Right lobe of liver (tissue), 6 donors: ENCODE results near the gene STIL. TPM values are rescaled to one million over a fixed set of nuclear protein-coding genes. Genes with fewer than 3 reads are reported as not detected.
"Not testable (repeated sequence)": the region's sequence is repeated elsewhere in the genome, so short reads cannot be mapped to it uniquely, and the experiment has no call there.

Experiments used
- ATAC-seq, 4 donors: fragments of 200-7000 bp; cut with Tn5 transposase; one replicate each; pipeline ENCODE4 v1.9.1; 2020; ENCODE audit warnings: mild to moderate bottlenecking in 4 of 4, moderate library complexity in 4 of 4
- DNase-seq, 3 donors: peaks; one replicate each; pipeline ENCODE4 v3.0.0-alpha.2; 2020
- H3K27ac ChIP-seq, 3 donors: fragments of 200-600 bp; one replicate each; pipeline ENCODE4 v1.8.0; 2022
- H3K27me3 ChIP-seq, 2 donors: fragments of 200-600 bp; one replicate each; pipeline ENCODE4 v1.8.0; 2022
- H3K36me3 ChIP-seq, 4 donors: fragments of 200-600 bp; sonication (generic) in 1 of 4; one replicate each; pipeline versions ENCODE4 v1.5.1 to v1.8.0; 2017 to 2022; ENCODE audit warnings: control low read depth in 1 of 4
- H3K4me1 ChIP-seq, 4 donors: fragments of 200-600 bp; sonication (generic) in 1 of 4; one replicate each; pipeline versions ENCODE4 v1.5.1 to v1.8.0; 2017 to 2022; ENCODE audit warnings: control low read depth in 1 of 4
- H3K4me3 ChIP-seq, 3 donors: fragments of 200-600 bp; one replicate each; pipeline ENCODE4 v1.8.0; 2022
- H3K9me3 ChIP-seq, 4 donors: fragments of 200-600 bp; sonication (generic) in 1 of 4; one replicate each; pipeline versions ENCODE4 v1.5.1 to v1.8.0; 2017 to 2022; ENCODE audit warnings: control low read depth in 1 of 4
- POLR2A ChIP-seq: fragments of 450-650 bp; IDR thresholded peaks from one replicate; pipeline ENCODE4 v1.6.1; 2017; ENCODE audit warnings: antibody characterized with exemption, mild to moderate bottlenecking
- WGBS: methylation state at CpG from one replicate; pipeline ENCODE4 v1.1.6; 2018; ENCODE audit warnings: low coverage, low lambda C conversion rate; ENCODE audit not compliant: insufficient coverage; ENCODE audit errors: missing lambda C conversion rate; 5-methylcytosine and 5-hydroxymethylcytosine counted together
- intact Hi-C, 2 donors: fragments of 100-400 bp; cut with DNase I; formaldehyde crosslinking; loops; one replicate each; pipeline versions ENCODE4 v1.11.2 to v1.14.1; 2022
- total RNA-seq, 6 experiments: library from RNA; depleted of rRNA in 2 of 6; stranded (reverse); fragments of >200 nt in 2 of 6; fragmentation: NEBNext Ultra II Directional in 3 of 6; extraction: Animal tissue kit (Norgen Biotek cat#: 25700) in 3 of 6; gene quantifications; one replicate each; pipeline versions ENCODE4 v1.1.0 to v1.2.4, GENCODE V29; 2016 to 2023
- TF ChIP-seq, protein P1 (sequence below), 4 donors: fragments of 200-600 bp in 3 of 4; fragments of 450-650 bp in 1 of 4; IDR thresholded peaks; one replicate each; pipeline versions ENCODE4 v1.5.1 to v1.8.0; 2016 to 2022; ENCODE audit warnings: antibody characterized with exemption in 4 of 4, mild to moderate bottlenecking in 2 of 4
- donor health status: DM: no; HTN: yes; CAD: no.
- donor health status: DM: no; HTN: no; CAD: no.
- donor health status: DM: no; HTN: no; CAD: no.
- donor health status: DM: no; HTN: yes; CAD: no.
- donor health status: DM: no; HTN: yes; CAD: no.

Gene STIL
- total RNA-seq, 6 experiments from 2014 or later = 0.61 to 2.5 (median 0.87) TPM

DNA sequence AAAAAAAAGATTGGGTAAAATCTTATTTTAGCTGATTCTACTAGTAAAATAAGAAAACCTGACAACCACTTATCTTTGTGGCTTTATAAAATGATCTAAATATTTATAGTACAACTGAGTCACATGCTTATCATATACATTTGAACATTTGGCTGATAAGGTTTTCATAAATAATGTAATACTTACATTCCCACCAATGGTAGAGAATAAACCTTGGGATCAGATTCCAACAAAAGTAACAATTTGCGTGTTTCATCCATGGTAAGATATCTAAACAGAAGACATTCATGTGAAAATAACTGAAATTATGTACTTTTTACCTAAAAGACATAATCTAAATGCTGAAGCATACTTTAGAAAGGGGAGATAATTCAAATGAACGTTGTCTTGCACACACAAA is 18.4 kb downstream of the STIL start:
- intact Hi-C loops = no loop called here
- no peak for DNase-seq
- TF ChIP-seq, protein P1, sequence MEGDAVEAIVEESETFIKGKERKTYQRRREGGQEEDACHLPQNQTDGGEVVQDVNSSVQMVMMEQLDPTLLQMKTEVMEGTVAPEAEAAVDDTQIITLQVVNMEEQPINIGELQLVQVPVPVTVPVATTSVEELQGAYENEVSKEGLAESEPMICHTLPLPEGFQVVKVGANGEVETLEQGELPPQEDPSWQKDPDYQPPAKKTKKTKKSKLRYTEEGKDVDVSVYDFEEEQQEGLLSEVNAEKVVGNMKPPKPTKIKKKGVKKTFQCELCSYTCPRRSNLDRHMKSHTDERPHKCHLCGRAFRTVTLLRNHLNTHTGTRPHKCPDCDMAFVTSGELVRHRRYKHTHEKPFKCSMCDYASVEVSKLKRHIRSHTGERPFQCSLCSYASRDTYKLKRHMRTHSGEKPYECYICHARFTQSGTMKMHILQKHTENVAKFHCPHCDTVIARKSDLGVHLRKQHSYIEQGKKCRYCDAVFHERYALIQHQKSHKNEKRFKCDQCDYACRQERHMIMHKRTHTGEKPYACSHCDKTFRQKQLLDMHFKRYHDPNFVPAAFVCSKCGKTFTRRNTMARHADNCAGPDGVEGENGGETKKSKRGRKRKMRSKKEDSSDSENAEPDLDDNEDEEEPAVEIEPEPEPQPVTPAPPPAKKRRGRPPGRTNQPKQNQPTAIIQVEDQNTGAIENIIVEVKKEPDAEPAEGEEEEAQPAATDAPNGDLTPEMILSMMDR (IDR thresholded peaks at IDR 0.05) = no peak
- TF ChIP-seq POLR2A = no peak
- no peak for ATAC-seq
- Histone ChIP-seq H3K27me3 (no peaks in the 10 kb centered on the region), H3K27ac (no peak overlapping the region), H3K9me3 (no peaks in the 10 kb centered on the region), H3K4me3 (no peak overlapping the region), H3K36me3 (no peaks in the 10 kb centered on the region), H3K4me1 (no peaks in the 10 kb centered on the region)
- 89% methylated on average over 2 of the region's 2 CpGs for WGBS

DNA sequence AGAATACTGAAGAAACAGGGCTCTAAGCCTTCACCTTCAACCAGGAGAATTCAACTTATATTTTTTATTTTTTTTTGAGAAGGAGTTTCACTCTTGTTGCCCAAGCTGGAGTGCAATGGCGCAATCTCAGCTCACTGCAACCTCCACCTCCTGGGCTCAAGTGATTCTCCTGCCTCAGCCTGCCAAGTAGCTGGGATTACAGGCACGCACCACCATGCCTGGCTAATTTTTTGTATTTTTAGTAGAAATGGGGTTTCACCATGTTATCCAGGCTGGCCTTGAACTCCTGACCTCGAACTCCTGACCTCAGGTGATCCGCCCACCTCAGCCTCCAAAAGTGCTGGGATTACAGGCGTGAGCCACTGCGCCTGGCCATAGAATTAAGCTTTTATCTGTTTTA is 19.1 kb downstream of the STIL start:
- H3K27me3 ChIP-seq, DNase-seq, ATAC-seq, H3K4me1 ChIP-seq, H3K4me3 ChIP-seq, H3K27ac ChIP-seq, intact Hi-C loops, H3K36me3 ChIP-seq, H3K9me3 ChIP-seq: not testable (repeated sequence)
- WGBS = 88% methylated on average over 4 of the region's 6 CpGs

DNA sequence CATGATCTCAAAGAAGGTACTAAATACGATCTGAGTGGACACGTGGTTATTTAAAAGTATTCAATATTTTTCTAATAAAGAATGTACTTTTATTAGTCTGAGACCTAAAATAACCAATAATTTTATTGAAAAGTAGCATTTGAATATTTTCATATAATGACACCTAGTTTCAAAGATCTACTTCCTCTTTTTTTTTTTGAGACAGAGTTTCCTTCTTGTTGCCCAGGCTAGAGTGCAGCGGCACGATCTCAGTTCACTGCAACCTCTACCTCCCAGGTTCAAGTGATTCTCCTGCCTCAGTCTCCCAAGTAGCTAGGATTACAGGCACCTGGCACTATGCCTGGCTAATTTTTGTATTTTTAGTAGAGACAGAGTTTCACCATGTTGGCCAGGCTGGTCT is 25.8 kb downstream of the STIL start:
- H3K36me3 ChIP-seq, H3K27ac ChIP-seq, ATAC-seq, H3K4me1 ChIP-seq, intact Hi-C loops, H3K4me3 ChIP-seq, DNase-seq, H3K27me3 ChIP-seq, H3K9me3 ChIP-seq: not testable (repeated sequence)
- WGBS = 70% methylated on average over 4 of the region's 4 CpGs

DNA sequence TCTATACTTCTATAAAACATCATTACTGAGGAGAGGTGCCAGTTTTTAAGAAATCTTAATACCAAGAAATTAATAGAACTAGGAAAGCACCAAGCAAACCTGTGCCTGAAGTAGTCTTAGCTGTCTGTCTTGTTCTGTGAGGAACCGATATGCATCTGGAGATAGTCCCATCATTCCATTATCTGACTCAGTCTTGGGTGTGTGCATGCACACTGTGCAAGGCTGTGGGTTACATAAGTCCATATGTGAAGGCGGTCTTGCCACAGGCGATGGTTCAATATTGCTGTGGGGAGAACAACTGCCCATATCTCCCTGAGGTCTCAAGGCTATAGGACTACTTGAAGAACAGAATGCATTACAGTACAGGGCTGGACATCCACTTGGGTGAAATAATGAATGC is 33.8 kb downstream of the STIL start:
- TF ChIP-seq POLR2A = no peak
- no peaks in the 10 kb centered on the region for H3K36me3 ChIP-seq
- intact Hi-C loops = no loop called here
- no peak for ATAC-seq
- H3K9me3 ChIP-seq = no peaks in the 10 kb centered on the region
- H3K4me3 ChIP-seq = no peak overlapping the region
- DNase-seq = no peak
- WGBS = 100% methylated on average over 1 of the region's 3 CpGs
- H3K27ac ChIP-seq = no peak overlapping the region
- no peaks in the 10 kb centered on the region for H3K27me3 ChIP-seq
- no peaks in the 10 kb centered on the region for H3K4me1 ChIP-seq

DNA sequence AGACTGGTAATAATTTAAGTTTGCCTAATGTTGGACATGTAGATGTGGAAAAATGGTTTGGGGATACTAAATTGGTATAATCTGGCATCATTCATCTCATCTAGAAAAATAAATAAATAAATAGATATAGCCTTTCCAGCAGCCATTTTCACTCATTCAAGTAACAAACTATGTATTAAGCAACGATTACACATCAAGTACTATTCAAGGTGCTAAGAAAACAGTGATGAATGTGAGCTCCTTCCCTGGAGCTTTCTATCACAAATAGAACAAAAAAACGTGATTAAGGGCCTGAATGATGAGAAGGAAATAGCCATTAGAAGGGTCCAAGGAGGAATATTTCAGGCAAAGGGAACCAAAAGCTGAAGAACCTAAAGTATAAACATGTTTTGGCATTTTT is 37.1 kb downstream of the STIL start:
- no peaks in the 10 kb centered on the region for H3K9me3 ChIP-seq
- DNase-seq (no peak), ATAC-seq (no peak)
- 88% methylated on average over 2 of the region's 2 CpGs for WGBS
- no peak overlapping the region for H3K4me3 ChIP-seq
- intact Hi-C loops = no loop called here
- no peaks in the 10 kb centered on the region for H3K27me3 ChIP-seq
- no peak overlapping the region for H3K27ac ChIP-seq
- no peaks in the 10 kb centered on the region for H3K4me1 ChIP-seq
- no peak for TF ChIP-seq POLR2A
- TF ChIP-seq, protein P1 (IDR thresholded peaks at IDR 0.05) = no peak
- H3K36me3 ChIP-seq = no peaks in the 10 kb centered on the region

DNA sequence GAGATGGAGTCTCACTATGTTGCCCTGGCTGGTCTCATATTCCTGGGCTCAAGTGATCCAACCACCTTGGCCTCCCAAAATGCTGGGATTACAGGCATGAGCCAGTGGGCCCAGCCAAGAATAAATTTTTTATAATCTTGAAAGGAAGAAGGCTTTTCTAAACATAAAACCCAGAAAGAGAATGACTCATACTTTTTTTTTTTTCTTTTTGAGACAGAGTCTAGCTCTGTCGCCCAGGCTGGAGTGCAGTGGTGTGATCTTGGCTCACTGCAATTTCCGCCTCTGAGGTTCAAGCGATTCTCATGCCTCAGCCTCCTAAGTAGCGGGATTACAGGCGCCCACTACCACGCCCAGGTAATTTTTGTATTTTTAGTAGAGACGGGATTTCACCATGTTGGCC is 38.1 kb downstream of the STIL start:
- 95% methylated on average over 7 of the region's 7 CpGs for WGBS
- not testable (repeated sequence) for H3K4me1 ChIP-seq

DNA sequence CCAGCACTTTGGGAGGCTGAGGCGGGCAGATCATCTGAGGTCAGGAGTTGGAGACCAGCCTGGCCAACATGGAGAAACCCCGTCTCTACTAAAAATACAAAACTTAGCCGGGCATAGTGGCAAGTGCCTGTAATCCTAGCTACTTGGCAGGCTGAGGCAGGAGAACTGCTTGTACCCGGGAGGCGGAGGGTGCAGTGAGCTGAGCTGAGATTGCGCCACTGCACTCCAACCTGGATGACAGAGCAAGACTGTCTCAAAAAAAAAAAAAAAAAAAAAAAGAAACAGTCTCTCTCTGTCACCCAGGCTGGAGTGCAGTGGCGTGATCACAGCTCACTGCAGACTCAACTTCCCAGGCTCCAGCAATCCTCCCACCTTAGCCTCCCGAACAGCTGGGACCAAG is 48.4 kb downstream of the STIL start:
- DNase-seq, H3K36me3 ChIP-seq, intact Hi-C loops, H3K27me3 ChIP-seq, H3K27ac ChIP-seq, H3K4me1 ChIP-seq, H3K9me3 ChIP-seq, H3K4me3 ChIP-seq: not testable (repeated sequence)
- 95% methylated on average over 7 of the region's 8 CpGs for WGBS
- ATAC-seq = peak in 1 of 4 donors; percentile 39

More for the DNA sequence above, 38.1 kb downstream of the STIL start:
- H3K27me3 ChIP-seq, H3K36me3 ChIP-seq, H3K9me3 ChIP-seq, DNase-seq, intact Hi-C loops, H3K4me3 ChIP-seq, ATAC-seq, H3K27ac ChIP-seq: not testable (repeated sequence)
